ENCODE measurements around the gene FOXC2.

The FOXC2 gene

GRCh38 chr16:86572041-86572521 lies 5.5 kb downstream of the FOXC2 start:
- DNase-seq (ENCODE audit: low spot score), result no peak
- in situ Hi-C loops (cut with MboI; ENCODE audit: low pct_unique_long_range_greater_than_20kb, low sequenced_read_pairs, unreplicated experiment), result no loop called here
- TF ChIP-seq CTCF (IDR thresholded peaks at IDR 0.05; ENCODE audit: extremely low read depth, insufficient read depth, missing control alignments), result no peak

- in situ Hi-C loops (cut with MboI; ENCODE audit: low pct_unique_long_range_greater_than_20kb, low sequenced_read_pairs, unreplicated experiment), result no loop called here
- DNase-seq (ENCODE audit: low spot score), result no peak
- TF ChIP-seq CTCF (IDR thresholded peaks at IDR 0.05; ENCODE audit: extremely low read depth, insufficient read depth, missing control alignments), result no peak
Measured at GRCh38 chr16:86572606-86573005, 6.0 kb downstream of the FOXC2 start.

- DNase-seq (ENCODE audit: low spot score), result no peak
- in situ Hi-C loops (cut with MboI; ENCODE audit: low pct_unique_long_range_greater_than_20kb, low sequenced_read_pairs, unreplicated experiment), result no loop called here
- TF ChIP-seq CTCF (IDR thresholded peaks at IDR 0.05; ENCODE audit: extremely low read depth, insufficient read depth, missing control alignments), result no peak
Measured at GRCh38 chr16:86573215-86573614, 6.6 kb downstream of the FOXC2 start.

GRCh38 chr16:86573646-86574508 lies 7.2 kb downstream of the FOXC2 start:
- no peak for DNase-seq (ENCODE audit: low spot score)
- TF ChIP-seq CTCF (IDR thresholded peaks at IDR 0.05; ENCODE audit: extremely low read depth, insufficient read depth, missing control alignments), result no peak
- in situ Hi-C loops (cut with MboI; ENCODE audit: low pct_unique_long_range_greater_than_20kb, low sequenced_read_pairs, unreplicated experiment), result no loop called here

GRCh38 chr16:86574646-86575045 lies 8.0 kb downstream of the FOXC2 start:
- no peak for DNase-seq (ENCODE audit: low spot score)
- TF ChIP-seq CTCF (IDR thresholded peaks at IDR 0.05; ENCODE audit: extremely low read depth, insufficient read depth, missing control alignments), result no peak
- in situ Hi-C loops (cut with MboI; ENCODE audit: low pct_unique_long_range_greater_than_20kb, low sequenced_read_pairs, unreplicated experiment), result no loop called here

- in situ Hi-C loops (cut with MboI; ENCODE audit: low pct_unique_long_range_greater_than_20kb, low sequenced_read_pairs, unreplicated experiment), result no loop called here
- no peak for DNase-seq (ENCODE audit: low spot score)
- TF ChIP-seq CTCF (IDR thresholded peaks at IDR 0.05; ENCODE audit: extremely low read depth, insufficient read depth, missing control alignments), result no peak
Measured at GRCh38 chr16:86575095-86575685, 8.6 kb downstream of the FOXC2 start.
